ENCODE data around the gene GOLGA7B. TPM values are rescaled to one million over a fixed set of nuclear protein-coding genes. Genes with fewer than 3 reads are reported as not detected.

GOLGA7B gene
- 1 to 10 TPM in 2 of 4 donors, under 1 TPM in 2; 0.19 to 1.5 (median 0.92) TPM for polyA plus RNA-seq (ENCODE audit: insufficient read length in 4 of 4)

DNA sequence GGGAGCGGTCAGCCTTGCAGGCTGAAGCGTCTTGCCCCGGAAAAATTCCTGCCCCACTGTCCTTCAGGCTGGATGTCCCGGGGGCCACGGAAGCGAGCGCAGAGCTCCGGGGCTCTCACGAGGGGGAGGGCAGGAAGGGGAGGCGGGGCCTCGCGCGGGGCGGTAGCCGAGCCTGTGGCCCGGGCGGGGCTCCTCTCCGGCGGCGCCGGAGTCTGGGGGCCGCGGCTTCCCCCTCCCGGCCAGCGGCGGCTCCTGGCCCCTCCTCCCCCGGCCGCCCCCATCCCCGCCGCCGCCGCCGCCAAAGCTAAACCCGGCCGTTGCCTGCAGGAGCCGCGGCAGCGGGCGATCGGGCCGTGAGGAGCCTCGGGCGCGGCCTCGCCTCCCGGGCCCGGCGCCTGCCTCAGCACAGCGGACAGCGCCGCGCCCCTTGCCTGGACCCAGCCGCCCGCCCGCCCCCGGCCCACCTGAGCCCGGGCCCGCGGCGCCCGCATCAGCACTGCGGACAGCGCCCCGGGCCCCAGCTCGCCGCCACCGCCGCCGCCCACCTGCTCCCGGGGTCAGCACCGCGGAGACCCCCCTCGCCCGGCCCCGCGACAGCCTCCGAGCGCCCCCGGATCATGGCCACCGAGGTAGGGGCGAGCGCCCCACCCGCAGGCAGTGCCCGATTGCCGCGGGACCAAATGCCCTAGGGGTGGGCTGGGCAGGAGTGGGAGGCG, at the start of gene GOLGA7B:
GOLGA7B (plus strand) TSS at position 157 of the 716 bp plus-strand sequence; CDS start at position 618, 461 bp downstream.
- peak in 3 of 4 donors; percentile 16 to 59 (median 41) for DNase-seq (ENCODE audit: low read depth in 4 of 4, low spot score in 2 of 4)

DNA sequence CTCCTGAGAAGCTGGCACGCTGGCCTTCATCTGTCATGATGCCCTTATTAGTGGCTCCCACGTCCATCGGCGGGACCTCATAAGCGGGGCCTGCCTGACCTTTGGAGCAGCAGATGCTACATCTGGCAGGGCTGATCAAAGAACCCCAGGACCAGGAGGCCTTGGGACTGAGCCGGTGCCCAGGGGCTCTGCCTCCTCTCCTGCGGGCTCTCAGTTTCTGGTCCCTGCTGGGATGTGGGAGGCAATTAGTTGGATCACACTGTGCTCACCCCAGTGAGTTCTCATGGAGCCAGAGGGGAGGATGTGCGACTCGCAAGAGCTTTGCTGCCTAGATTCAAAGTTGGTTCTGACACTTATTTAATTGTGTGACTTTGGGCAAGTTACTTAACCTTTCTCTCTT, 49.2 kb upstream of the GOLGA7B start:
- DNase-seq (ENCODE audit: low read depth in 4 of 4, low spot score in 2 of 4), result no peak

DNA sequence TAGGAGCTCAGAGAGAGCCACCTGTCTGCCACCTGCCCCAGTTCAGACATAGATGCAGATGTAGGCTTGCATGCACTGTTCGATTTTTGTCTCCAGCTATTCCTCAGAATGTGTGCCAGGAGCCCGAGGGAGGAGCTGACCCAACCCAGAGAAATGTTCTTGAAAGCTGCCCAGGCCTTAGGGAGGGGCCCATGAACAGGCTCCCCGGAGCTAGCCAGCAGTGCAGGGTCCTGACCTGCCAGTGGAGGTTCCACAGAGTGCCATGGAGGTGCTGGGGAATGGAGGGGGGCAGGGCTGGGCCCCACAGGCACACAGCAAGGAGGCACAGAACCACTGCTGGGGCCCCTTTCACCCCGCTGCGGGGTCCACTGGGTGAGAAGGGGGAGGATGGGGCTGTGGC, 48.2 kb upstream of the GOLGA7B start:
- DNase-seq (ENCODE audit: low read depth in 4 of 4, low spot score in 2 of 4), result no peak

DNA sequence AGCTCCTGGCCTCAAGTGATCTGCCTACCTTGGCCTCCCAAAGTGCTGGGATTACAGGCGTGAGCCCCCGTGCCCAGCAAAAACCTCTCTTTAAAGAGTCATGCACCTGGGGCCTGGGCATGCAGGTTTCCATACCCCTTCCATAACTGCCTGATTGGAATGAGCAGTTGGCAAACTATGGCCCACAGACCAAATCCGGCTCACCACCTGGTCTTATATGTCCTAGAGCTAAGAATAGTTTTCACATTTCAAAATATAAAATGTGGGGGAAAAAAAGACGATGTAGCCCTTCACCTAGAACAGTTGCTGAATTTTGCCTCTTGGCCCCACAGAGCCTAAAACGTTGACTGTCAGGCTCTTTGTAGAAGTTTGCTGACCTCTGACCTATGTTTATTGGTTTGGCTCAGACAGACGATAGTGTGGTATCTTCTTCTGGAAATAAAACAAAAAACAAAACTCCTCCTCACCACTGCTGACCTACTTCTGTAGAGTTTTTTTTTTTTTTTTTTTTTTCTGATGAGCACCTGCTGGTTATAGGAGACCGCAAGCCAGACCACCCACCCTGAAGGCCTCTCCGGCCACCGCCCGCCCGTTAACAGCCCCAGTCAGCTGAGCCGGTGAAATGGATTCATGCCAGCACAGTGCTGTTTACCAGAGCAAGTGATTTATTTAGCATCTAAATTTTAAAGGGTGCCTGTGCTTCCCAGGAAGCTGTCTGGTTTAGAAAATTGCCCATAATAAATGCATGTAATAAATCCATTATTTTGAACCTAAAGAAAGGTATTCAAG, 44.4 kb upstream of the GOLGA7B start:
- DNase-seq (ENCODE audit: low read depth in 4 of 4, low spot score in 2 of 4), result peak in 1 of 4 donors; percentile 9

DNA sequence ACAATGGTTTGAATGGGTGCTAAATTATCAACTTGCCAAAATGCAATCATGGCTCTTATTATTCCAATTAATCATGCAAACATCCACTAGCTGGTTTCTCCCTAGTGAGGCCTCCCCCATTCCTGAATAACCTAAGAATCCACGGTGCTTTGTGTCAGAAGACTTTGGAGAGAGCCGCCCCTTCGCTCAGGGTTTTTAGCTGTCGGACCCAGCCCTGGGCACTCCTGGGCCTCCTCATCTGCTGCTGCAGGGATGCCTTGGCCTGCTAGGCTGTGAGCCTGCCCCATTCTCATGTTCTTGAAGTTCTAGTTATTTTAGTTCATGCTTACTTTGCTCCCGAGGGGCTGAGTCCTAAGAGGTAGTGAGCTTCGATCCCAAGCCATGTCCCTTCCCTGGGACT, 43.7 kb upstream of the GOLGA7B start:
- no peak for DNase-seq (ENCODE audit: low read depth in 4 of 4, low spot score in 2 of 4)

DNA sequence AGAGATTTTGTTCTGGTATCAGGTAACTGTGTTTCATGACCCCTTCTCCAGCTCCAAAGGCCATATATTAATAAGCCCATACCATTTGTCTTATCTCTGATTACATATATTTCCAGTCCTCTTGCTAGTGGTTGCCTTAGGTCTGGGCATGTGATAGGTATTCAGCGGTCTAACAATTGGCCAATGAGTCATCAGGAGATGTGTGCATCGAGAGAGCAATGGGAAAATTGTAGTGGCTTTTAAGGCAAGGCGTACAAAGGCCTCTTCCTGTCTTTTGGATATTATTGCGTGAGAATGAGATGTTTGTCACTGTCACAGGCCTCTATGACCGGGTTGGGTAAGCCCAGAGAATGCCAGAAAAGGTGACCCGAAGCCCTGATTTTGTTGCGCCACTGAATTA, 39.2 kb upstream of the GOLGA7B start:
- no peak for DNase-seq (ENCODE audit: low read depth in 4 of 4, low spot score in 2 of 4)

DNA sequence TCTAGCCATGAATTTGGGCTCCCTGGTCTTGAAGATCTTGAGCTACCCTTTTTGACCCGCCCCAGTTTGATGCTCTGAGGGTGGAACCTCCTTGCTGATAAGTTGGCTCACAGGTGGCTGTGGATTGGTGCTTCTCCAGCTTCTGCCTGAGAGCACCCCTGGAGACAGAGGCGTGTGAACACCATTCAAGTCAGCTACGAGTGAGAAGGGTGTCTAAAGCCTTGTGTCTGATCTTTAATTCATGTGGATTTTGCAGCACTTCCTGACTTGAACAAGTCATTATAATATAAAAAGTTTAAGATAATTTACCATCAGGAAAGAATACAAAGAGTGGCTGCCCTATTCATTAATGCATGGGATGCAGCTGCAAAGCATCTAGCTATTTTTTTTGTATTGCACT, 37.7 kb upstream of the GOLGA7B start:
- DNase-seq (ENCODE audit: low read depth in 4 of 4, low spot score in 2 of 4), result no peak

DNA sequence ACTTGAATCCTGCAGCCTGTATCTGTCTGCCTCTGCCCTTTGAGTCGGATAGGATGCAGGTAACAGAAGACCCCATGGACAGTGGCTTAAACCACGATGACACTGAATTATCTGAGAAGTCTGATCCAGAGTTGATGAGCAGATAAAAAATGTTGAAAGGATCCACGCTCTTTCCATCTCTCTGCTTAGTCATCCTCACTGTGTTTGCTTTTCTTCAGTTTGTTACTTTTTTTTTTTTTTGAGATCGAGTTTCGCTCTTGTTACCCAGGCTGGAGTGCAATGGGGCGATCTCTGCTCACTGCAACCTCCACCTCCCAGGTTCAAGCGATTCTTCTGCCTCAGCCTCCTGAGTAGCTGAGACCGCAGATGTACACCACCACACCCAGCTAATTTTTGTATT, 36.9 kb upstream of the GOLGA7B start:
- DNase-seq (ENCODE audit: low read depth in 4 of 4, low spot score in 2 of 4), result no peak

DNA sequence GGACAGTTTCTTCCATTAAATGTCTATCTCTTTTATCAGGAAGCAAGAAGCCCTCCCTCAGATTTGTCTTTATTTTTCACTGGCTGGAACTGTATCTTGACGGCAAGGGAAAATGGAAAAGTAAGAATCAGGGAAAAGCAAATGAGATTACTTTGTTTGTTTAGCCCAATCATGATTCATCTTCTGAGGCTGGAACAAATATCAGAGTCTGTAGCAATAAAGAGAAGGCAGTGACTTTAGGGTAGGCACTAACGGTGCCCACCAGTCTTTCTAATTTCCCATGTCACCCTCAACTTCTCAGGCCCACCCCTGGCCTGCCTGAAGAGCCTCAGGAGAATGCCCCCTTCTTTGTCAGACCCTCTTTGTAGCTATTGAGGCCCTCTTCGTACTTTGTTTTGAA, 36.3 kb upstream of the GOLGA7B start:
- no peak for DNase-seq (ENCODE audit: low read depth in 4 of 4, low spot score in 2 of 4)

DNA sequence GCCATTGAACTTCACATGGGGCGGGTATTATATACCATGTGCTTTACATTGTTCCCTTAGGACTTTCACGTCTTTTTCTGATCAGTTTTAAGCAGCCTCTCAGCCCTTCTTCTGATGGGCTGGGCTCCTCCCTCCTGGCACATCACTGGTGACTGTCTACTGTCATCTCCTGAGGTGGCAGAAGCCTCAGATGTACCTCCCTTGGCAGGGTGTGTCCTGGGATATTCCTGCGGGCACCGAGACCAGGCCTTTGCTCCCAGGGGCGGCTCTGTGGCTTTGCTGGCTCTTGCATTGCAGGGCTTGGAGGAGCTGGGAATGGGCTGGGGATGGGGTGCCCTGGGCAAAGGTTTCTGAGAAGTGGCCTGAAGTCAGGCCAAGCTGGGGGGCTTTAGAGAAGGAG, 34.6 kb upstream of the GOLGA7B start:
- DNase-seq (ENCODE audit: low read depth in 4 of 4, low spot score in 2 of 4), result no peak

DNA sequence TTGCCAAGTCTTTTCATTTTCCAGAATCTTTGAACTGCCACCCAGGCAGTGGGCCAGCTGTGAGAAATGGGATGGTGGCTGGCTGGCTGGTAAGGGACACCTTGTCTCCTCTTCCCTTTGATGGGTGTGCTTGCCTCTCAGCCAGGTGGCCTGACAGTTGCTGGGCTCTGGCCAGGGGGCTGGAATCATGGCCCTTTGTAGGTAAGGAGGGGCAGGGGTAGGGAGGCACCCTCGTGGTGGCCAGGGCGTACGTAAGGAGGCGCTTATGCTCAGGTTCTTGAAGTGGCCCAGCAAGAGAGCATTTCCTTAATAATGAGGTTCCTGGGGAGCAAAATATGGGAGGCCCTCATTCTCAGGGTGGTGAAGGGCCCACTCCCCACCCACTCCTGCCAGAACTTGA, 33.0 kb upstream of the GOLGA7B start:
- no peak for DNase-seq (ENCODE audit: low read depth in 4 of 4, low spot score in 2 of 4)

DNA sequence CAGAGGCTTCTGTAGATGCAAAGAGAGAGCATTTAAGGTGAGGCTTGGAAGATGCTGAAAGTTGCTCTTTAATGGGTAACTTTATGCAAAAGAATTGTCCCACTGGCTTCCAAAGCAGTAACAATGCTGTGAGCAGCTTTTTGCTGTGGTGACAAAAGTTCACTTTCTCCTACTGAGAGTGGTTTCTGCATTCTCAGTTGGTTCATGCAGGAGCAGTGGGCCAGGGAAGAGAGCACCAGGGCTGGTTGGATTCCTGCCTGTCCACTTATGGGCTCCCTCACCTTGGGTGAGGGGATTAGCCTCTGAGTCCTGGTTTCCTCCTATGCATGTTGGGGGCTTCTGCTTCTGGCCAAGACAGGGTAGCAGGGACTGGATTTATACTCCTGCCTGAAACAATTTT, 31.1 kb upstream of the GOLGA7B start:
- no peak for DNase-seq (ENCODE audit: low read depth in 4 of 4, low spot score in 2 of 4)

DNA sequence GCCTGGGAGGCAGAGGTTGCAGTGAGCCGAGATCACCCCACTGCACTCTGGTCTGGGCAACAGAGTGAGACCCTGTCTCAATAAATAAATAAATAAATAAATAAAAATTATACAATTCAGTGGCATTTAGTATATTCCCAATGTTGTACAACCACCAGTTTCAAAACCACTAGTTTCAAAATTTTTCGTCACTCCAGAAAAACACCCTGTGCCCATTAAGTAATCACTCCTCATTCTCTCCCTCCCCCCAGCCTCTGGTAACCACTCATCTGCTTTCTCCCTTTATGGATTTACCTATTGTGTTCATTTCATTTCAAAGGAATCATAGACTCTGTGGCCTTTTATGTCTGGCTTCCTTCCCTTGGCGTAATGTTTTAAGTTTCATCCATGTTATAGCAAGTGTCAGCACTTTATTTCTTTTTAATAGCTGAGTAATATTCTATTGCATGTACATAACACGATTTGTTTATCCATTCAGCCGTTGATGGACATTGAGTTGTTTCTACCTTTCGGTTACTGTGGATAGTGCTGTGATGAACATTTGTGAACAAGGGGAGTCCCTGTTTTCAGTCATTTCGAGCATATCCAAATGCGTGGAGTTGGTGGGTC, 29.4 kb upstream of the GOLGA7B start:
- DNase-seq (ENCODE audit: low read depth in 4 of 4, low spot score in 2 of 4), result no peak

DNA sequence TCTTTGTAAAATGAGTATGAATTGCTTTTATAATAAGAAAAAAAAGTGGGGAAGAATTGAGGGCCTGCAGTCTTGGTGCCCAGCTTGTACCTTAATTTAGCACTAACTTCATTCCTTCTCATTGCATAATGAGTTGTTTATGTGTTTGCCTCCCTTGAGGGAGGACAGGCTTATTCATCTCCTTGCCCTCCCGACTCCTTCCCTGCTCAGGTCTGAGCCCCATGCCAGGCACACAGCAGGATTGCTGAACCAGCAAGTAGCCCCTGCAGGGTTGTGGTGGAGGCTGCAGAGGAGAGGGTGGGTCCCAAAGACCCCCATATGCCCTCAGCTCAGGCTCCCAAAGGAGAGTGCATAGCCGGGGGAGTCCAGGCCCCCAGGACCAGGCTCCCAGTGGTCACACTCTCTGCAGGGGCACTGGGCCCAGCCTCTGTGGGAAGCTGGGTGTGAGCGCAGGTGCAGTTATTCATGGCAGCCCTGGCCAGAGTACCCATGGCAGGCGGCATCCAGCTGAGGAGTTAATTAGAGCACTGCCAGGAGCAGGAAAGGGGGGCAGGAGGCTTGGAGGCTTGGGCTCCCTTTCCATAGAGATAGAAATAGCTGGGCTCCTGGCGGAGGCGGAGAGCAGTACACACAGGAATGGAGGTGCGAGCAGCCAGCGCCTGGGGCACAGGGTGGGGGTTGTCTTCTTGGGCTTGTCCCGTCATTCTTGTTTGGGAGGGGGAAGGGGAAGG, 28.2 kb upstream of the GOLGA7B start:
- DNase-seq (ENCODE audit: low read depth in 4 of 4, low spot score in 2 of 4), result no peak

DNA sequence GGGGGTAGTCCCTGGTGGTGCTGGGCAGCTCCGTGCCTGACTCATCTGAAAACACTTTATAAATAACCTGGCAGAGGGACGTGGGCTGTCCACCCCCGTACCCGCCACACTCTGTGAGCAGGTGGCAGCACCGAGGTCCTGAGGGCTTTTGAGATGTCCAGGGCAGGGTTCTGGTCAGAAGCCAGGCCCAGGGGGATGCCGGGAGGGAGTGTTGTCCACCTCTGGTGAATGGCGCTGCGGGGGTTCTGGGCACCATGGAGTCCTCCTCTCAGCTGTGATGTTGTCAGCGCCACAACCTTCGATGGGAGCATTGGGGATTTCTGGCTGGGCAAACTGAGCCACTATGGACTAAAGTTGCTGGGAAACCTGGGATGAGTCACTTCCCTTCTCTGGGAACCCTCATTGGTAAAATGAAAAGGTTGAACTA, 27.4 kb upstream of the GOLGA7B start:
- no peak for DNase-seq (ENCODE audit: low read depth in 4 of 4, low spot score in 2 of 4)

DNA sequence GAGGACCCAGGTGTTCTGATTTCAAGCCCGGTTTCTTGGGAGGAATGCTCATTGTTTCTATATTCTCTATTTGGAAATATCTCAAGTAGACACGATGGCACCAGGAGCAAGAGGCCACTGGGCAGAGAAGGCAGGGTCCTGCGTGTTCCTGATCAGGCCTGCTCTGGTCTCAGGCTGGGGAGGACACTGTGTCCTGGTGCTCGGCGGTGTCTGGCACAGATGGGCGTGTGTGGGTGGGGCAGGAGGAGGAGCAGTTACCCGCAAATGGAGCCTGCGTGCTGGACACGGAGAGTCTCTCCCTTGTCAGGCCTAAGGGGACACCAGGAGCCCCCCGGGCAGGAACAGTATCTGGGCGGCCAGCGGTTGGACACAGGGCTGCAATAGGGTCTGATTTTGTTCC, 25.9 kb upstream of the GOLGA7B start:
- DNase-seq (ENCODE audit: low read depth in 4 of 4, low spot score in 2 of 4), result no peak

DNA sequence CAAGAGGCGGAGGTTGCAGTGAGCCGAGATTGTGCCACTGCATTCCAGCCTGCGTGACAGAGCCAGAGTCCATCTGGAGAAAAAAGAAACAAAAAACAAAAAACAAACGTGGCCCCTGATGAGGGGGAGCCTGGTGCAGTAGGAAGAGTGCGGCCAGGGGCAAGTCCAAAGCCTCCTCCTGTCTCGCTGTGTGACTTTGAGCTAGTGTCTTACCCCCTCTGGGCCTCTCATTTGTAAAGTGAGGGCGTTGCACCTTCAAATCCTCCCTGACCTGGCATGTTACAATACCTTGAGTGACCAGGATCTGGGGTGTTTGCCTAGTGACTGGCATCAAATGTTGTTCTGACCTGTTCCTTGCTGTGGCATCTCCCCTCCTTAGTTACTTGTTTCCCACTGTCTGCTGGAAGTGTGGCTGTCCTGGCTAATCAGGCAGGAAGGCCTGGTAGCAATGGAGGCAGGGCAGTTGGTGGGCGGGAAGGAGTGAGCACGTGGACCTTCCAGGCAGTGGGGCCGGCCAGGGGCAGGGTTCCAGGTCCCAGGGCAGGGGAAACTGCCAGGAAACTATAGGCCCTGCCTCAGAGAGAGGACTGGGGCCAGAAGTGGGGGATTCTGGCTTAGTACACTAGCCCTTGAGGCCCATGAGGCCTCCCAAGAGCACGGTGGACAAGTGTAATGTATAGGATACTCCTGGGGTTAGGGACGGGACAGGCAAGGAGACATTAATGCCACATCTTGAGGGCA, 24.5 kb upstream of the GOLGA7B start:
- no peak for DNase-seq (ENCODE audit: low read depth in 4 of 4, low spot score in 2 of 4)

DNA sequence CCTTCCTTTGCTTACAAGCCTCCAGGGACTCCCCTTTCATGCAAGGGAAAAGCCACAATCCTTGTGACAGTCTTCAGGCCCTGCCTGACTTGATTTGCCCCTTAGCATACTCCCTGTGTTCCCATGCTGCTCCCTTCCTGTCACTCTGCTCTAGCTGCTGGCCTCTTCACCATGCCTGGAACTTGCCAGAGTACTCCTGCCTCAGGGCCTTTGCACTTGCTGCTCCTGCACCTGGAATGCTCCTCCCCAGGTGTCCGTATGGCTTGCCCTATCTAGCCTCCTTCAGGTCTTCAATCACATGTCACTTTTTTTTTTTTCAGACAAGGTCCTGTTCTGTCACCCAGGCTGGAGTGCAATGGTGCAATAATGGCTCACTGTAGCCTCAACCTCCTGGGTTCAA, 22.8 kb upstream of the GOLGA7B start:
- no peak for DNase-seq (ENCODE audit: low read depth in 4 of 4, low spot score in 2 of 4)

DNA sequence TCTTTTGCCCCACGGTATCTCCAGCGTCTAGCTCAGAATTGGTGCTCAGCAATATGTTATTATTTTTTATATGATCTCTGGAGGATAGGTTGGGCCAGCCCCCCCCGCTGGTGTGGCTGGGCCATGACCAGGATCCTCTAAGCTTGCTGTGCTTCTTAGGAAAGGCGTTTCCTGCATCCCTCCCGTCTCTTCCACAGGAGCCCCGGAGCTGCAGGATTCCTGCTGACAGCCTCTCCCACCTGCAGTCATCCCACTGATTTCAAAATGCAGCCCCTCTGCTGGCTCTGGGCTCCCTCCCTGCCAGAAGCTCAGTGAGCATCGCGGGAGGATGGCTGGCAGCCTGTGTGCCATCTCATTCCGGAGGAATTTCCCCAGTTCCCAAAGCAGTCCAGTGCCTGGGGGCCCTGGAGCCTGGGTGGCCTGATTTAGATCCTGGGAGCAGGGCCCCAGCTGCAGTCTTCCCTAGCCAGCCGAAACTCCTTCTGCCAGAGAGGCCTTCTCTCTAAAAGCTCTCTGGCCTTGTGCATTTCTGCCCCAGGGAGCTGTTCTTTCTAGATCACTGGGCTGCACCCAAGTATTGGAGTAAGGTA, 21.8 kb upstream of the GOLGA7B start:
- DNase-seq (ENCODE audit: low read depth in 4 of 4, low spot score in 2 of 4), result no peak

DNA sequence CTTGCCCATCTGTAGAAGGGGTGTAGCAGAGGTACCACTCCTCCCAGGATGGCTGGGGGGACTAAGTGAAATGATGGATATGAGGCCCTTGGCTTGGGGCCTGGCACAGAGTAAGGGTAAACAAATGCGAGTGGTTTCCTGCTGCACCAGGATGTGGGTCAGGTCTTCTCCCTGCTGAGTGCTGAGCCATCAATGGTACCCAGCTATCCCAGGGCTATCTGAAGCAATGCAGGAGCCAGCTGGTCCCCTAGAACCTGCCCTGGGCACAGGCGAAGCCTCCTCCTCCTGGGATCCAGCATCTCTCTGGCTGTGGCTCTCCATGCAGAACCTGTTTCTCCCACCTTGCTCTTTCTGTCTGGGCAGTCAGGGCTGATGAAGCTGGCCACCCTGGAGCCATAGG, 20.9 kb upstream of the GOLGA7B start:
- no peak for DNase-seq (ENCODE audit: low read depth in 4 of 4, low spot score in 2 of 4)

Data from left renal cortex interstitium (tissue), 4 donors.